Measurements from ENCODE around the gene ASPA.

DNA sequence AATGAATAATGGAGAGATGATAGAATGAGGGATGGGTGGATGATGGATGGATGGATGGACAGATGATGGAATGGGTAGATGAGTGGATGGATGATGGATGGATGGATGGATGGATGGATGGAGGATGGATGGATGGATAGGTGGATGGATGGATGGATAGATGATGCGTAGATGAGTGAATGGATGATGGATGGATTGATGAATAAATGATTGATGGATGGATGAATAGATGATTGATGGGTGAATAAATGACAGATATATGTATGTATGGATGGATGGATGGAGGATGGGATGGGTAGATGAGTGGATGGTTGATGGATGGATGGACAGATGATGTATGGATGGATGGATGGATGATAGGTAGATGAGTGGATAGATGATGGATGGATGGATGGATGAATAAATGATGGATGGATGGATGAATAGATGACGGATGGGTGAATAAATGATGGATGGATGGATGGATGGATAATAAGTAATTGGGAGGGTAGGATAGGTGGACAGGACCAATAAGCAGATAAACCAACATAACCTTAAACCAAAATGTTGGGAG lies 73.9 kb downstream of the ASPA start:
- TF ChIP-seq, protein P1, sequence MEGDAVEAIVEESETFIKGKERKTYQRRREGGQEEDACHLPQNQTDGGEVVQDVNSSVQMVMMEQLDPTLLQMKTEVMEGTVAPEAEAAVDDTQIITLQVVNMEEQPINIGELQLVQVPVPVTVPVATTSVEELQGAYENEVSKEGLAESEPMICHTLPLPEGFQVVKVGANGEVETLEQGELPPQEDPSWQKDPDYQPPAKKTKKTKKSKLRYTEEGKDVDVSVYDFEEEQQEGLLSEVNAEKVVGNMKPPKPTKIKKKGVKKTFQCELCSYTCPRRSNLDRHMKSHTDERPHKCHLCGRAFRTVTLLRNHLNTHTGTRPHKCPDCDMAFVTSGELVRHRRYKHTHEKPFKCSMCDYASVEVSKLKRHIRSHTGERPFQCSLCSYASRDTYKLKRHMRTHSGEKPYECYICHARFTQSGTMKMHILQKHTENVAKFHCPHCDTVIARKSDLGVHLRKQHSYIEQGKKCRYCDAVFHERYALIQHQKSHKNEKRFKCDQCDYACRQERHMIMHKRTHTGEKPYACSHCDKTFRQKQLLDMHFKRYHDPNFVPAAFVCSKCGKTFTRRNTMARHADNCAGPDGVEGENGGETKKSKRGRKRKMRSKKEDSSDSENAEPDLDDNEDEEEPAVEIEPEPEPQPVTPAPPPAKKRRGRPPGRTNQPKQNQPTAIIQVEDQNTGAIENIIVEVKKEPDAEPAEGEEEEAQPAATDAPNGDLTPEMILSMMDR (IDR thresholded peaks at IDR 0.05), result no peak
- TF ChIP-seq POLR2A (IDR thresholded peaks at IDR 0.05), result no peak
